NCI-H345 (cell line): ENCODE results near the gene EPB41L1.

Source experiments
- DNase-seq: peaks from one replicate; lab custom pipeline; 2025; lab: John Stamatoyannopoulos, UW

Gene EPB41L1

DNA sequence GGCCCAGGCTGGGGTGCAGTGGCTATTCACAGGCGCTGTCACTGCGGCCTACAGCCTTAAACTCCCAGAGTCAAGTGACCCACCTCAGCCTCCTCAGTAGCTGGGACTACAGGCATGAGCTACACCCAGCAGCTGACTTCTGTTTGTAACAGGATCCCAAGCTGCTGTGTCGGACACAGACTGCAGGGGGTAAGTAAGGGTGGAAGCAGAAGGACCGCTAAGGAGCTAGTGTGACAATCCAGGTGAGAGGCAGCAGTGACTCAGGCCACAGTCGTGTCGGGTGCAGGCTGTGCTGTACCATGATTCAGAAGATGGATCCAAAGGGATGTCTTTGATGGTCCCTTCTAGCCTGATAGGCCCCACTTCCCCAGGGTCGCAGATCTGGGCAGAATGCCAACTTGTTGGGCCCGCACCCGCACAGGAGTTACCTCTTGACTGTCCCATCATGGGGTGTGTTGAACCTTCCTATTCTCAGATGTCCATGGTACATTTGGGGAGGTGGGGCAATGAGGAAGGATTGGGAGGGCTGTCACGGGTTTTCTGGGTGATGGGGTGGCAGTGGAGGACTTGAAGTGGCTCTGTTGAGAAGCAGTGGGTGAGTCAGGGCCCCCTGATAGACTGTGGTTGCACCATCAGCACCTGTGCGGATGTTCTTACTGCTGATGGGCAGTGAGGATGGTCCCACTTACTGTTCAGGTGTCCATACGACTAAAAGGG lies 107.0 kb downstream of the EPB41L1 start:
- DNase-seq, result no peak

DNA sequence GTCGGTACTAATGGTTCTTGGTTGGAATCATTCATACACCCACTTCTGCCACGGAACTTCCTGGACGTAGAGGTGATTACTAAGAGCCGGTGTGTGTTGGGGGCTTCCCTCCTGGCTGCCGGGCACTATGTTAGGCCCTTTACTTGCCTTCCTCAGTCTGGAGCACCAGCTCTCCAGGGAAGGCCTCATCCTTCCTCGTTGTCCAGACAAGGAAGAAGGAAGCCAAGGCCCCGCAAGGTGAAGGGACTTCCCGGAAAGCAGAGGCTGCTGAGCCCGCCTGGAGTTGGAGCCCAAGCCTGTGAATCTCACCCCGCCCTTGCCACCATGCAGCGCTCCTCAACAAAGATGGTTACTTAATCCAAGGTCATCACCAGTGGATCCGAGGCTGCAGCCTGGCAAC lies 107.9 kb downstream of the EPB41L1 start:
- DNase-seq, result no peak

DNA sequence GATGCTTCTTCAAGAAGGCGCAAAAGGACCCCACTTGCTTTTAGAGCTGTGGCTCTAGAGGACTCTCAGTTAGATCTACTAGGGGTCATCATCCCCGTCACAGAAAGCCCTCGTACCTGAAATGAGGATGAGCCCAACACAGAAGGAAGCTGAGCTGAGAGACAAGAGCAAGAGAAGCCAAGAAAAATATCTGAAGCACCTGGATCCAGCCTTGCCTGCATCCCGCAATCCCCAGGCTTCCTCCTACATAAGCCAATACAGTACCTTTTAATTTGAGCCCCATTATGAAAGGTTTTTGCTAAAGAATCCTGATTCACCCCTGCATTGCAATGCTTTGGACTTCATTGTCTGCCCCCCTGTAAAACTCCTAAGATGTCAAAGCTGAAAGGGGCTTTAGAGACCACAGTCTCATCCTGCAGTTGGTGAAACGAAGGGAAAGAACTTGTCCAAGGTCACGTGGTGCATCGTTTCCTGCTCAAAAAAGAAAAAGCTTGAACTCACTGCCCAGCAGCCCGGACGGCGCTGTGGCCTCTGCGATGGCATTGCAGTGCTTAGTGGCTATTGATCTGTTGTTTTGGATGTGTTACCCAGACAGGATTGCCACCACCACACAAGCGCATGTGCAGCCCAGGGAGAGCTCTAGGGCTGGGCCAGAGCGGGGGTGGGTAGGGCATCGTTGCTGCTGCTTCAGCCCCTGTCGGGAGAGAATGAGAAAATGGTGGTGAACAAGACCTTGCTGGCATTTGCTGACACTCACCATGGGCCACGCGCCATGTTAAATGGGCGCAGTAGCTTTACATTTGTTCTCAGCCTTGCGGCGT lies 110.1 kb downstream of the EPB41L1 start:
- no peak for DNase-seq

DNA sequence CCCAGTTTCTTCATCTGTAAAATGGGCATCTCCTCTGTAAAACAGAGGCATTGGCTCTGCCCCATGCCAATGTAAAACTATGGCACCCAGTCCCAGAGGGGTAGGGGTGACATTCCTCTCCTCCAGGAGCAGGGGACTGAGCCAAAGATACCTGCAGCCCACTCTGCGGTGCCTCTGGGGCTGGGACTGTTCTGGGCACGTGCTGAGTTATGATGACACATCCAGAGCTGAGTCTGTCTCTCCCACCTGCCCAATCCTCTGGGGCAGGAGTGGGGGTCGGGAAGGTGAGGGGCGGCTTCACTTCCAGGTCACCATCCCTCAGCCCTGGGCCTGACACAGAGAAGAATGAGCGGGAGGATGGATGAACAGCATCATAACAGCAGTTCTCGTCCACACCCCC lies 111.6 kb downstream of the EPB41L1 start:
- no peak for DNase-seq

DNA sequence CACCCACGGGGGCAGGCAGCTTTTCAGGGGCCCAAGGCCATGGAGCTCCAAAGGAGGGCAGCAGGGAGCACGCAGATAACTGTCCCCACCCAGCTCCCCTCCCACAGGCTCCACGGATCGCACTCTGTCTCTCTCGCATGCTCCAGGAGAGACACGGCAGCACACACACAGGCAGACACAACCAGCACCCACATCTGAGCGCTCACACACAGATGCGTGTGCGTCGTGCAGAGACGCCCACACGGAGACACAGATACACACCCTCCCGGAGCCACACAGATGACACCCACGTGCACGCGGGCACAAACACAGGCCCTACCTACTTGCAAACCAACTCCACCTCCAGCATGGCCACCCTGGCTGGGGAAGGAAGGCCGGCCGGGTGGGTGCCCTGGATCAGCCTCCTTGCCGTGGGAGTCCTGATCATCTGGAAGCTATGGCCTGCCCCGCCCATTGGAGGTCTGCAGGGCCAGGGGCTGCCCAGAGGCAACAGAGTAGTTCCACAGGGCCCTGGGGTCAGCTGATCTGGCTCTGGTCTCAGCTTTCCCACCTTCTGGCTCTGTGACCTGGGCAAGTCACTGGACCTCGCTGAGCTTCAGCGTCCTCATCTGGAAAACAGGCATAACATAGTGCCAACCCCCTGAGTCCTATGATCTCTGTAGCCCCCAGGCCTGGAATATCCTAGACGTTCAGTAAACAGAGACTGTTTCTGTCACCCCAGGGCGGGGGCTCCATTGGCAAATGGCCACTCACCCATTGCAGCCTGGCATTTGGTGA lies 113.3 kb downstream of the EPB41L1 start:
- no peak for DNase-seq

DNA sequence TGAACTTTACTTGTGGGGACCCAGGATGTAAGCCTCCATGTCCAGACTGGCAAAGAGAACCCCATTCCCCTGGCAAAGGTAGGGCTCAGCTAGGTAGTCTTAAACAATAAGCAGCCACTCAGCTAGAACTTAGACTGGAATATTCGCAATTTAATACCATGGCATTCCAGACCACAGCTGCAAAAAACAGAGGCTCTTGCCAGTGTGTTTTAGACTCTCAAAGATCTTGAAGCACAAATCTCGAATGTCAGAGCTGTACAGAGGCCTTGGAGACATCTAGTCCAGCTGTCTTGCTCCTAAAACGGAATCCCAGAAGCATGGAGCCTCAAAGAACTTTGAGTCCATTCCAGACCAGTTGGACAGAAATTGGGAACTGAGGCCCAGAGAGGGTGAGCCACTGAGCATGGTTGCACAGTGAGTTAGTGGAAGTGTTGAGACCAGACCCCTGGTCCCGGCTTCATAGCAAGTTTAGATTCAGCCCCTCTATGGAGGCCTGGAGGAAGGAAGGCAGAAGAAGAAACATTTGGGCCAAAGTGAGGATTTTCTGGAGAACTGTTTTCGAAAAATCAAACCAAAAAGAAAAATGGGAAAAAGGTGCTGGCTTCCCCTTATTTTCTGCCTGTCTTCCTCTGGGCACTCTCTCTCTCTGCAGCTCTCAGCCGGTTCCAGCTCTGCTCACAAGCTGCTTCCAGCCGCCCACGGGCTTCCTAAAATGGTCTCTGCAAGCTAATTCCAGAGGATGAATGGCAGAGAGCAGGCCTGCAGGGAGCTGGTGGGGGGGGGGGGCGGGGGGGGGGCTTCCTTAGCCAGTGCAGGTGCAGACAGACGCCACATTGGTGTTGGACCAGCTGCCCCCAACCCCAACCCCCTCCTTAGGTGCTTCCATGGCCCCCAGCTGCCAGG lies 114.2 kb downstream of the EPB41L1 start:
- no peak for DNase-seq

DNA sequence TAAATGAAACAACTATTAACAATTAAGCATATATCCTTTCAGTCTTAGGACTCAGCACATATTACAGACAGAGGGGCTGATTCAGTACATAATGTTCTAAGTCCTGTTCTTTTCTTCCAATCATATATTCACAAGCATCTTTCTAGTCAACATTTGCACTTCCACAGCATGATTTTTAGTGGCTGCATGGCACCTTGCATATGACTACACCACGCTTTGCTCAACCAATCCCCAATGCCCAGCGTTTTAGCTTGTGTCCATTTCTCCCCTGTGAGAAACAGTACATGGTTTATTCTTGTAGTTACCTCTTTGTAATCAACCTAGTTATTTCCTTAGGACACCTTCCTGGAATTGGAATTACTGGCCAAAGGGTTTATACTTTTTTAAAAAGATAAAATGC lies 115.0 kb downstream of the EPB41L1 start:
- no peak for DNase-seq

DNA sequence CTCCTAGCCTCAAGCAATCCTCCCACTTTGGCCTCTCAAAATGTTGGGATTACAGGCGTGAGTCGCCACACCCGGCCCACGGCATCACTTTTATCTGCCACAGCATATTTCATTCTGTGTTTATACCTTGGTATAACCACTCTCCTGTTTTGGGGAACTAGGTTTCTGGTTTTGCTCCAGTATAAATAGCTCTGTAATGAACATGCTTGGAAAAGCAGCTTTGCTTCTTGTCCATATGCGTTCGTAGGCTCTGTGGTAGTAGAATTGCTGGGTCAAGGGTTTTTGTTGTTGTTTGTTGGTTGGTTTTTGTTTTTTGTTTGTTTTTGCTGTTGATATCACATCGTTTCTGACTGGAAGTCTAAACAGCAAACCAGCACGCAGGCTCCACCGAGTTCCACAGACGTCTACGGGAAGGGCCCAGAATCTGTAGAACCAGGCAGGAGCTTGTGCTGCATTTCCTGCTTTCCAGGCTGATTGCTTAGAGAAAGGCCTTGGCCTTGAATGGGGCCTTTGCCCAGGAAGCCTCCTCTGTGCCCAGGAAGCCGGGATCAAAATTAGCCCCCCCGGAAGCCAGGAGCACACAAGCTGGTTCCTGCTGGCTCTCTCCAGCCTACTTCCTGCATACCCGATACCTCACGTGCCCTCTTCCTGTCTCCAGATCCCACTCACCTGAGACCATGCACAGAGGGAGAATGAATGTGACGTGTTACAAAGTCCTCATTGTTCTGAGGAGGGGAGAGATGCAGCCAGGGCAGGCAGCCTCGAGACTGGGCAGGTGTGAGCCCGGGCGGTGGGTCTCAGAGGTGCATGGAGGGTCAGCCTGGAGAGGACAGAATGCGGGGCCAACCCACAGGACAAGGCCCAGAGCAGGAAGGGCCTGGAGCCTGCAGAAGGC lies 116.5 kb downstream of the EPB41L1 start:
- DNase-seq, result no peak

DNA sequence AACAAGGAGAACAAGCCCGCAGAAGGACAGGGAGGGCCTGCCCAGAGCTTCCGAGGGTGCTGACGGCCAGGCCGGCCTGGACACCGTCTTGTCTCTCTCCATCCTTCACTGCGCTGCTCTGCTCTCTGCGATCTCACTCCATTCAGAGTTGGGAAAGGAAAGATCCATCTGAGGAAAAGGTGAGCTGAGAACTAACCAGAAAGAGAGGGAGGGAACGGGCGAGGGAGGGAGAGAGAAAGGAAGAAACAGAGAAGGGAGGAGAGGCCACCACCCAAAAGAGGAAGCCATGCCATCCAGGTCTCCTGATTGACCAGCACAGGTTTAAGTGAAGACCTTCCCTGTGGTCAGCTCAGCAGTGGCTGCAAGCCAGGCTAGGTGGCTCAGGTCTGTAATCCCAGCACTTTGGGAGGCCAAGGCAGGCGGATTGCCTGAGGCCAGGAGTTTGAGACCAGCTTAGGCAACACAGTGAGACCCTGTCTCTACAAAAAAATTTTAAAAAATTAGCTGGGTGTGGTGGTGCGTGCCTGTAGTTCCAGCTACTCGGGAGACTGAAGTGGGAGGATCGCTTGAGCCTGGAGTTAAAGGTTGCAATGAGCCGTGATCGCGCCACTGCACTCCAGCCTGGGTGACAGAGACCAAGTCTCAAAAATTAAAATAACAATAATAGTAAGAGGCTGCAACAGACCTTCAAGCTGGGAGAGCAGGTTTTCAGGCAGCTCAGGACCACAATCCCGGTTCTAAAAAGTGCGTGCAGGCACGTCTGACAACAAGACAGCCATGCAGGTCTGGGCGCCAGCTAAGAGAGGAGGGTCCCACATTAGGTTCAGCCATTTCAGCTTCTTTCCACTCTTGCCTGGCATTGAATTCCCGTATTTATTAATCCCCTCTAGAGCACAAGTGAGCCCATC lies 117.4 kb downstream of the EPB41L1 start:
- DNase-seq, result no peak

DNA sequence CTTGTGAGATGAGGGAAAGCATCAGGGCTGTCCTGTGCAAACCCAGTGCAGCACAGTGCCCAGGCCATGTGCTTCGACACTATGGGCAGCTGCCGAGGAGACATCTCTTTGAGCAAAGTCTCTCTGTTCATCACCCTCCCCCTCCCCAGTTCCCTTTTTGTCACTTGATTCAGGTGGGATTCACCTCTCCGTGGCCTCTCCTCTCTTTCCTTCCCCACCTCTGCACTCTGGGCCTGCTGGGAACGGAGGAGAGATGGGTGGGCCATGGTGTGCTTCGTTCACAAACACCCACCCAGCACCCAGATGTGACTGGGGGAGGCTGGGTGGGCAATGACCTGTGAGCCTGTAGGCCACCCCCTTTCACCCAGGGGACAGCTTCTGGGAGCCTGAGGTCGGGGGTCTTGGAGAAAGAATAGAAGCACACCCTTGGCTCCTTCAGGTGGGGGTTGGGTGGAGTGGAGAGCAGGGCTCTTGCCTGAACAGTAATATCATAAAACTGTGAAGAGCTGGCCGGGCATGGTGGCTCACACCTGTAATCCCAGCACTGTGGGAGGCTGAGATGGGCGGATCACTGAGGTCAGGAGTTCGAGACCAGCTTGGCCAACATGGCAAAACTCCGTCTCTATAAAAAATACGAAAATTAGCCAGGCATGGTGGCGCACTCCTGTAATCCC lies 118.1 kb downstream of the EPB41L1 start:
- no peak for DNase-seq

DNA sequence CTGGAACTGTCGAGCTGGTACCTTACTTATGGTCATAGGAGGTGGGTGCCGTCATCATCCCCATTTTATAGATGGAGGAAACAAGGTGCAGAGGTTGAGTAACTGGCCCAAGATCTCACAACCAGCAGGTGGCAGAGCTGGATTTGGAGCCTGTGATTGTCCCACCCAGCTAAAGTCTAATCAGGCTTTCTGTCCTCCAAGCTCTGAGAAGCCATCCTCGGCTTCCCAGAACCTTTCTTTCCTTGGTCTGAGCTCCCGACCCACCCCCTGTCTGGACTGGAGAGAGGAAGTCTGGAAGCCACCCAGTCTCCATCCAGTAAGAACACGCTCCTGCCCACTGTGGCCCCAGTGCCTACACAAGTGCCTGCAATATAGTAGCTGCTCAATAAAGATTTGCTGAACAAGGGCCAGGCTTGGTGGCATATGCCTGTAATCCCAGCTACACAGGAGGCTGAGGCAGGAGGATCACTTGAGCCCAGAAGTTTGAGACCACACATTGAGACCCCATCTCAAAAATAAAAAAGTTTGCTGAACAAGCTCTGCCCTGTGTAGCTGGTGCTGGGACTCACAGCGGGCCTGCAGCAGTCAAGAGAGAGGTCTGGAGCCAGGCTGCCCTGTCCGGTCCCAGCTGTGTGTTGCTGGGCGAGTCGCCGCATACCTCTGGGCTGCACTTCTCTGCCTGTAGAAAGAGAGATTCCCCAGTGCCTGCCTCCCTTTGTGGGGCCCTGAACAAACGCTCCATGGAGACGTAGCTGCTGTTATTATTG lies 119.1 kb downstream of the EPB41L1 start:
- DNase-seq, result no peak

DNA sequence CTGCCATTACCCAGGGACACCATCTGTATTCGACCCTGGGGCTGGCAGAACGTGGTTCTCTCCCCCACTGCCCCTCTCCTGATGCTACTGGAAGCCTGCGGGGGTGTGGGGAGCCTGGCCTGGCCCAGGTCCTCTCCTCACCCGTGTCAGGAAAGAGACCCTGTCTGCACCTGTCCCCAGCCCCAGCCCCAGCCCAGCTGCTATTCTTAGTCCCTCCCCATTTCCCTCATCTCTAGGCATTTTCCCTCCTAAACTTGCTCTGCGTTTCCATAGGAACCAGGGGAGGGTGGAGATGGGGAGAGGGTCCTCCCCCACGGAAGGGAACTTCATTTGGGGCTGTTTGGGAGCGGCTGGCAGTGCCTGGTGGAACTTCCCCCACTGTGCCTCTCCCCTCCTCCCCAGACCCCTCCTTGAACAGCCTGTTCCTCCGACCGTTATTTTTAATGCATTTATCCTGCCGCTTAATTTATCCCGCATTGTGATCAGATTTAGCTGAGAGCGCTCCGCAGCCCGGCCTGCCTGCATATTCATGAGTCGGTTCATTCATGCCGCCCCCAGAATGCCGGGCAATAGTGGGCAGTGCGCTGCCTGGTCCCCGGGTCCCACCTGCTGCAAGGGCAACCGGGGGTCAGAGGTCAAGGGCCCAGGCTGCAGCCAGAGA lies 119.8 kb downstream of the EPB41L1 start:
- DNase-seq, result no peak

DNA sequence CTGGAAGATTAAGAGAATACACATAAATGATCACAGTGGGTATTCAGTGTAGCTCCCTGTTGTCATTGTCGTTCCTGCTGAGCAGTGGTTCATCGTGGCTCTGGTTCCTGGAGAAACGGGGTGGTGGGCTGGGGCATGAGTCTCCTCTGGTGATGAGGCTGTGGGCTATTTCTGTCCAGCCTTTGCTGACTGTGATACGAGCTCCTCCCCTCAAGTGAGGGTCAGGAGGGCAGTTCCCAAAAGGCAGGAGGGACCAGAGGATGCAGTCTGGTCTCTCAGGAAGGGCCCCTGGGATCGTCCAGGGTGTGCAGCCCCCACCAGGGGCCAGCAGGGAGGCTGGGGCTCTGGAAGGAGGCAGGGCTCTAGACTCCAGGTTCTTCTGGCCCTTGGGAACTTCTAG lies 120.5 kb downstream of the EPB41L1 start:
- no peak for DNase-seq

DNA sequence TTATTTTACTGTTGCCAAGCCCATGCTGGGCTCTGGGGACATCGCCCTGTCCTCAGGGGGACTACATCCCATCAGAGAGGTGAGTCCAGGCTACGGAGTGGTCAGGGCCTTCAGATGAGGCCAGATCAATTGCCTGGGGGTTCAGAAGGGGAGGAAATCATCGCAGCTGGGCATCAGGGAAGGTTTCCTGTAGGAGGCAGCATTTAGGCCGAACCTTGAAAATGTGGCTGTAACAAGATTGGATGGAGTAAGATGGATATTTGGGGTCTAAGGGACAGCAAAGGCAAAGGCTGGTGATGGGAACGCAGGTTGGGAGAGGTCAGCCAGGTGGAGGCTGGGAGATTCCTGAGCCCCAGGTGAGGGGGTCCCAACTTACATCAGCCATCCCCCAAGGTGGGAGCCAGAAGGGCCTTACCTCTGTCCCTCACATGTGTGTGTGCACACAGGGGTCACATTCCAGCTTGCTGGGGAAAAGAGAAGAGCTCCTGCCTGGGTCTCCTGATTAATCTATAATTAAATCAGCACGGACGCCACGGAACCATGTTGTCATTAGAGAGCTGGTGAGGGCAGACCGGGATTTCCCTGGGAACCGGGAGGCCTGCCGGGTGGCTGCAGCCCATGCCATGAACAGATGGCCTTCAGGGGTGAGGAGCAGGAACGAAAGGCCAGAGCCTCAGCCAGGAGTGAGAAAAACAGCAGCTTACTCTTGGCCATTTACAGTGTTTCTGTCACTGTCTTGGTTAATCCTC lies 121.1 kb downstream of the EPB41L1 start:
- DNase-seq, result no peak

DNA sequence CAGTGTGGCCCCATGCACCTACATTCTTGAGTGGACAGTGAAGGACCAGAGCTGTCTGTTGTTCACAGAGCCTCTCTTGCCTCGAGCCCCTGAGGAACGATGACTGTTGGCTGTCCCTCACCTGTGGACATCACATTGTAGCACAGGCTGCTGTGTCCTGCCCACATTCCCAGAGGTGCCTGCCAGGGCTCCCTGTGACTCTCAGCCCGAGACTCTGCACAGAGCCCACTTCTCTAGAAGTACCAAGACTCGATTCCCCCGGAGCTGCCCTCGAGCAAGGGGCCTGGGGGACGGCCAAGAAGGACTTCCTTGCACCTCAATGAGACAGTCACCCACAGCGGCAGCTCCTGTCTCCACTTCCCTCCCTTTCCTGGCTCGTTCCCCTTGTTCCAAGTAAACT lies 123.0 kb downstream of the EPB41L1 start:
- no peak for DNase-seq

DNA sequence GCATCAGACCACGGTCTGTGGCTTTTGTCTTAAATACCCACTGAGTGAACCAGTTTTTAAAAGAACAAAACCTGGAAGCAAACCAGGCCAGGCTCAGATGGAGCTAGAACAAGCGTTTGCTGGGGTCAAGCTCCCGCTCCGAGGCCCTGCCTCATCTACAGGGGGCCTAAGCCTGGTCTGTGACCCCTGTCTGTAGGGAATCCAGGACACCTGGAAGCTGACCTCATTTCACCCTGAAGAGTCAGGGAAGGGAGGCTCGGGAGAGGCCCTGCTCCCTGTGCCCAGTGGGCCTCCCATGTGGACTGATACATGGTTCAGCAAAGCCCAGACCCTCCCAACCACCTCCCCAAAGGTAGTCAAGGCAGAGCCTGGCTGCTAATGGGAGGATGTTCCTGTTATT lies 124.8 kb downstream of the EPB41L1 start:
- no peak for DNase-seq

DNA sequence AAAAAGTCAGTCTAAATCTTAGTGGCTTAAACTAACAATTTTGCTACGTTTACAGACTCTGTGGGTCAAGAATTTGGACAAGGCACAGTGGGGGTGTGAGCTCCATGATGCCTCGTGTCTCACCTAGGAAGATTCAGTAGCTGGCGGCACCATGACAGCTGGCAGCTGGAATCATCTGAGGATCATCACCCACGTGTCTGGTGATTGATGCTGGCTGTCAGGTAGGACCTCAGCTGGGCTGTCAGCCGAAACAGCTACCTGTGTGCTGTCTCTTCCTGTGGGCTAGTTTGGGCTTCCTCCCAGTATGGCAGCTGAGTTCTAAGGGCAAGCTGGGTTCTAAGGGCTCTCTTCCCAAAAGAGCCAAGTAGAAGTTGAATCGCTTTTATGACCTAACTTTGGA lies 125.2 kb downstream of the EPB41L1 start:
- DNase-seq, result no peak
